Breast epithelium (tissue), 4 donors: ENCODE results near the gene PATE2. TPM values are rescaled to one million over a fixed set of nuclear protein-coding genes. Genes with fewer than 3 reads are reported as not detected.

ENCODE experiments used
- DNase-seq, 2 donors: peaks; one replicate each; pipeline ENCODE4 v3.0.0-alpha.2; 2019; ENCODE audit warnings: low spot score in 2 of 2
- H3K27ac ChIP-seq, 2 donors: fragments of 200-600 bp; sonication (generic) in 1 of 2; one replicate each; pipeline ENCODE4 v1.5.1; 2016 to 2019; ENCODE audit warnings: mild to moderate bottlenecking in 1 of 2
- H3K27me3 ChIP-seq, 2 donors: fragments of 200-600 bp; sonication (generic) in 1 of 2; one replicate each; pipeline versions ENCODE4 v1.5.1 to v1.6.0; 2017 to 2019; ENCODE audit warnings: control low read depth in 1 of 2, mild to moderate bottlenecking in 1 of 2
- H3K36me3 ChIP-seq: fragments of 200-600 bp; one replicate; pipeline ENCODE4 v1.5.1; 2019
- H3K4me1 ChIP-seq, 2 donors: fragments of 200-600 bp; sonication (generic); one replicate each; pipeline ENCODE4 v1.5.1; 2016 to 2019; ENCODE audit warnings: control low read depth in 1 of 2
- H3K4me3 ChIP-seq, 3 donors: fragments of 200-600 bp; sonication (generic); 1 replicate in 2 of 3; 2 replicates in 1 of 3; pipeline ENCODE4 v1.5.1; 2016 to 2019; ENCODE audit warnings: mild to moderate bottlenecking in 3 of 3, moderate library complexity in 2 of 3
- H3K9me3 ChIP-seq, 2 donors: fragments of 200-600 bp; sonication (generic) in 1 of 2; one replicate each; pipeline ENCODE4 v1.5.1; 2016 to 2019; ENCODE audit warnings: control low read depth in 1 of 2
- CTCF ChIP-seq, 3 donors: fragments of 450-650 bp; IDR thresholded peaks; one replicate each; pipeline ENCODE4 v1.5.1; 2016 to 2017; ENCODE audit warnings: antibody characterized with exemption in 3 of 3, mild to moderate bottlenecking in 3 of 3, moderate library complexity in 3 of 3
- POLR2A ChIP-seq: fragments of 450-650 bp; IDR thresholded peaks from one replicate; pipeline ENCODE4 v1.6.1; 2016; ENCODE audit warnings: antibody characterized with exemption, mild to moderate bottlenecking, moderate library complexity
- POLR2AphosphoS5 ChIP-seq, 3 donors: sonication (generic); formaldehyde crosslinking; IDR thresholded peaks; one replicate each; pipeline ENCODE4 v1.6.1; 2017; ENCODE audit warnings: antibody characterized with exemption in 3 of 3
- intact Hi-C: fragments of 100-400 bp; cut with DNase I; formaldehyde crosslinking; loops from one replicate; pipeline ENCODE4 v1.15.1; 2023; ENCODE audit warnings: low total_unique reads
- total RNA-seq, 3 donors: library from RNA; depleted of rRNA; stranded (reverse); fragments of >200 nt; gene quantifications; one replicate each; pipeline ENCODE4 v1.1.0, GENCODE V29; 2016

PATE2 gene
- total RNA-seq: 1 to 10 TPM in 1 of 3 donors, under 1 TPM in 1, not detected in 1; 0.32 to 2.8 TPM

- no peak for DNase-seq
- intact Hi-C loops: no loop called here
- H3K4me3 ChIP-seq: no peak within 1 kb of the TSS
- TF ChIP-seq POLR2AphosphoS5 (IDR thresholded peaks at IDR 0.05): no peak
- no peak for TF ChIP-seq POLR2A
- no peak for TF ChIP-seq CTCF (IDR thresholded peaks at IDR 0.05)
- no peaks in the 10 kb centered on the region for H3K27me3 ChIP-seq
- no peaks in the 10 kb centered on the region for H3K4me1 ChIP-seq
- no peak within 1 kb of the TSS for H3K27ac ChIP-seq
- no peaks in the 10 kb centered on the region for H3K9me3 ChIP-seq
- H3K36me3 ChIP-seq: no peaks in the 10 kb centered on the region
Measured at GRCh38 chr11:125778728-125779127, at the start of gene PATE2. Gene PATE2, minus strand, starts transcription at chr11:125778828. Its CDS starts 55 bp downstream, at chr11:125778773.

- Histone ChIP-seq H3K27ac (no peak overlapping the region), H3K36me3 (no peaks in the 10 kb centered on the region), H3K9me3 (peaks cover 14 to 43% of the 10 kb centered on the region in 2 donors), H3K4me3 (no peak overlapping the region), H3K4me1 (no peaks in the 10 kb centered on the region), H3K27me3 (no peaks in the 10 kb centered on the region)
- TF ChIP-seq POLR2AphosphoS5 (IDR thresholded peaks at IDR 0.05) (no peak), POLR2A (no peak), CTCF (IDR thresholded peaks at IDR 0.05) (no peak)
- no peak for DNase-seq
- intact Hi-C loops: no loop called here
Measured at GRCh38 chr11:125807909-125808308, 29.3 kb upstream of the PATE2 start.

- H3K4me1 ChIP-seq: no peaks in the 10 kb centered on the region
- no peak overlapping the region for H3K4me3 ChIP-seq
- intact Hi-C loops: no loop called here
- no peak overlapping the region for H3K27ac ChIP-seq
- no peaks in the 10 kb centered on the region for H3K27me3 ChIP-seq
- no peaks in the 10 kb centered on the region for H3K36me3 ChIP-seq
- peaks cover 32 to 50% of the 10 kb centered on the region in 2 donors for H3K9me3 ChIP-seq
- DNase-seq: no peak
- TF ChIP-seq POLR2A: no peak
- TF ChIP-seq CTCF (IDR thresholded peaks at IDR 0.05): no peak
Measured at GRCh38 chr11:125802387-125802786, 23.8 kb upstream of the PATE2 start.

GRCh38 chr11:125799808-125800207, 21.2 kb upstream of the PATE2 start:
- intact Hi-C loops: no loop called here

GRCh38 chr11:125797641-125798040, 19.0 kb upstream of the PATE2 start:
- Histone ChIP-seq H3K27ac (no peak overlapping the region), H3K4me1 (no peaks in the 10 kb centered on the region), H3K27me3 (no peaks in the 10 kb centered on the region), H3K4me3 (no peak overlapping the region), H3K9me3 (peaks cover 27 to 74% of the 10 kb centered on the region in 2 donors), H3K36me3 (no peaks in the 10 kb centered on the region)
- intact Hi-C loops: no loop called here
- no peak for DNase-seq
- TF ChIP-seq CTCF (IDR thresholded peaks at IDR 0.05): no peak
- no peak for TF ChIP-seq POLR2A
- TF ChIP-seq POLR2AphosphoS5 (IDR thresholded peaks at IDR 0.05): no peak

More at GRCh38 chr11:125799808-125800207, 21.2 kb upstream of the PATE2 start:
- peaks cover 38 to 71% of the 10 kb centered on the region in 2 donors for H3K9me3 ChIP-seq
- no peak for DNase-seq
- no peak overlapping the region for H3K4me3 ChIP-seq
- no peak overlapping the region for H3K27ac ChIP-seq
- no peaks in the 10 kb centered on the region for H3K27me3 ChIP-seq
- TF ChIP-seq POLR2AphosphoS5 (IDR thresholded peaks at IDR 0.05) (no peak), CTCF (IDR thresholded peaks at IDR 0.05) (no peak), POLR2A (no peak)
- no peaks in the 10 kb centered on the region for H3K36me3 ChIP-seq
- no peaks in the 10 kb centered on the region for H3K4me1 ChIP-seq
